Measurements from ENCODE around the gene FOXO1.

Gene FOXO1

GRCh38 chr13:40579535-40579934 is 86.9 kb downstream of the FOXO1 start:
- no peak for DNase-seq (ENCODE audit: low read depth in 3 of 3)

GRCh38 chr13:40578055-40578454 is 88.4 kb downstream of the FOXO1 start:
- DNase-seq (ENCODE audit: low read depth in 3 of 3), result no peak

- no peak for DNase-seq (ENCODE audit: low read depth in 3 of 3)
These were observed 90.1 kb downstream of the FOXO1 start for GRCh38 chr13:40576369-40576768.

- no peak for DNase-seq (ENCODE audit: low read depth in 3 of 3)
These were observed 93.5 kb downstream of the FOXO1 start for GRCh38 chr13:40572961-40573360.

- no peak for DNase-seq (ENCODE audit: low read depth in 3 of 3)
These were observed 95.0 kb downstream of the FOXO1 start for GRCh38 chr13:40571338-40571963.

- DNase-seq (ENCODE audit: low read depth in 3 of 3), result no peak
These were observed 95.5 kb downstream of the FOXO1 start for GRCh38 chr13:40570930-40571329.

- DNase-seq (ENCODE audit: low read depth in 3 of 3), result no peak
These were observed 97.5 kb downstream of the FOXO1 start for GRCh38 chr13:40569024-40569350.

- no peak for DNase-seq (ENCODE audit: low read depth in 3 of 3)
These were observed 98.0 kb downstream of the FOXO1 start for GRCh38 chr13:40568246-40569023.

GRCh38 chr13:40566811-40567210 is 99.6 kb downstream of the FOXO1 start:
- no peak for DNase-seq (ENCODE audit: low read depth in 3 of 3)

- DNase-seq (ENCODE audit: low read depth in 3 of 3), result no peak
These were observed 100.9 kb downstream of the FOXO1 start for GRCh38 chr13:40565282-40566148.

- DNase-seq (ENCODE audit: low read depth in 3 of 3), result no peak
These were observed 102.0 kb downstream of the FOXO1 start for GRCh38 chr13:40564342-40565001.

- no peak for DNase-seq (ENCODE audit: low read depth in 3 of 3)
These were observed 102.9 kb downstream of the FOXO1 start for GRCh38 chr13:40563350-40564125.

GRCh38 chr13:40562975-40563349 is 103.5 kb downstream of the FOXO1 start:
- no peak for DNase-seq (ENCODE audit: low read depth in 3 of 3)

- DNase-seq (ENCODE audit: low read depth in 3 of 3), result no peak
These were observed 106.5 kb downstream of the FOXO1 start for GRCh38 chr13:40559915-40560314.

- DNase-seq (ENCODE audit: low read depth in 3 of 3), result no peak
These were observed 107.8 kb downstream of the FOXO1 start for GRCh38 chr13:40558656-40559055.

GRCh38 chr13:40556453-40556852 is 110.0 kb downstream of the FOXO1 start:
- DNase-seq (ENCODE audit: low read depth in 3 of 3), result no peak

GRCh38 chr13:40553356-40553755 is 113.1 kb downstream of the FOXO1 start:
- DNase-seq (ENCODE audit: low read depth in 3 of 3), result no peak

GRCh38 chr13:40552895-40553294 is 113.5 kb downstream of the FOXO1 start:
- no peak for DNase-seq (ENCODE audit: low read depth in 3 of 3)

- DNase-seq (ENCODE audit: low read depth in 3 of 3), result no peak
These were observed 116.3 kb downstream of the FOXO1 start for GRCh38 chr13:40550130-40550529.

GRCh38 chr13:40549500-40550094 is 116.8 kb downstream of the FOXO1 start:
- DNase-seq (ENCODE audit: low read depth in 3 of 3), result no peak

Data from stimulated activated CD4-positive, alpha-beta T cell treated with anti-CD3 and anti-CD28 coated beads, TNF-alpha, amount 100 ng/mL, for 4 hours (primary cell).